PC-3 (cell line): ENCODE results near the gene THOC2. TPM values are rescaled to one million over a fixed set of nuclear protein-coding genes. Genes with fewer than 3 reads are reported as not detected.

Source experiments
- ATAC-seq: fragments of 200-7000 bp; cut with Tn5 transposase; 2 replicates; pipeline ENCODE4 v1.9.1; 2020; ENCODE audit warnings: mild to moderate bottlenecking, moderate library complexity
- BruUV-seq: library from RNA; stranded (reverse); fragments of 400-500 nt; replicated peaks from 2 replicates; lab custom pipeline; 2021; lab: Mats Ljungman, UMichigan
- CTCF ChIA-PET: fragments of 300-600 bp; sonication (Branson Sonifier 250); formaldehyde crosslinking; loops from one replicate; lab custom pipeline; 2022; ENCODE audit warnings: antibody characterized with exemption; lab: Charles Lee
- POLR2A ChIA-PET: fragments of 300-600 bp; sonication (Branson Sonifier 250); formaldehyde crosslinking; loops from one replicate; lab custom pipeline; 2022; ENCODE audit warnings: antibody characterized with exemption; ENCODE audit not compliant: unreplicated experiment; lab: Charles Lee
- DNase-seq: peaks from one replicate; pipeline ENCODE4 v3.0.0-alpha.2; 2015
- H2AFZ ChIP-seq: fragments of 300-600 bp; sonication (generic); 2 replicates; pipeline ENCODE4 v1.6.0; 2016; ENCODE audit warnings: antibody characterized with exemption, low read length
- H3F3A ChIP-seq: fragments of 300-600 bp; sonication (generic); one replicate; pipeline ENCODE4 v1.6.0; 2017; ENCODE audit warnings: antibody characterized with exemption, low read length, control low read depth, mild to moderate bottlenecking; ENCODE audit not compliant: unreplicated experiment
- H3K27ac ChIP-seq: fragments of 300-600 bp; sonication (generic); 2 replicates; pipeline ENCODE4 v1.5.1; 2016; ENCODE audit warnings: mild to moderate bottlenecking, low read length
- H3K27me3 ChIP-seq: fragments of 300-600 bp; sonication (generic); 2 replicates; pipeline ENCODE4 v1.6.1; 2016; ENCODE audit warnings: low read length, mixed read lengths
- H3K36me3 ChIP-seq: fragments of 300-600 bp; sonication (generic); 2 replicates; pipeline ENCODE4 v1.6.1; 2016; ENCODE audit warnings: low read depth, mixed run types, low read length, mixed read lengths
- H3K4me1 ChIP-seq: fragments of 300-600 bp; sonication (generic); 2 replicates; pipeline ENCODE4 v1.5.1; 2016; ENCODE audit warnings: low read length; ENCODE audit not compliant: insufficient read depth
- H3K4me2 ChIP-seq: fragments of 300-600 bp; sonication (generic); 2 replicates; pipeline ENCODE4 v1.6.0; 2016; ENCODE audit warnings: low read length
- H3K4me3 ChIP-seq: fragments of 300-600 bp; sonication (generic); 2 replicates; pipeline ENCODE4 v1.5.1; 2016; ENCODE audit warnings: mild to moderate bottlenecking, low read length, mixed read lengths
- H3K79me2 ChIP-seq: fragments of 300-600 bp; sonication (generic); 2 replicates; pipeline ENCODE4 v1.6.1; 2017; ENCODE audit warnings: low read length, mixed read lengths
- H3K9ac ChIP-seq: fragments of 300-600 bp; sonication (generic); 2 replicates; pipeline ENCODE4 v1.6.0; 2016; ENCODE audit warnings: mild to moderate bottlenecking, low read length
- H3K9me2 ChIP-seq: fragments of 300-600 bp; sonication (generic); replicated peaks from 2 replicates; pipeline ENCODE4 v1.6.1; 2016; ENCODE audit warnings: mixed run types, low read length, mixed read lengths
- H3K9me3 ChIP-seq: fragments of 300-600 bp; sonication (generic); 2 replicates; pipeline ENCODE4 v1.6.1; 2016; ENCODE audit warnings: low read length, mixed read lengths
- H4K20me1 ChIP-seq: fragments of 300-600 bp; sonication (generic); 2 replicates; pipeline ENCODE4 v1.6.1; 2016; ENCODE audit warnings: low read length, mixed read lengths
- EZH2 ChIP-seq: fragments of 300-600 bp; sonication (generic); IDR thresholded peaks from one replicate; pipeline ENCODE4 v1.6.1; 2017; ENCODE audit warnings: antibody characterized with exemption, mild to moderate bottlenecking, low read length; ENCODE audit not compliant: unreplicated experiment
- EZH2phosphoT487 ChIP-seq: fragments of 300-600 bp; sonication (generic); IDR thresholded peaks from 2 replicates; pipeline ENCODE4 v1.6.1; 2018; ENCODE audit warnings: mild to moderate bottlenecking, antibody characterized with exemption, low read length, borderline replicate concordance
- intact Hi-C: fragments of 100-400 bp; cut with micrococcal nuclease; formaldehyde crosslinking; loops from 2 replicates; pipeline ENCODE4 v1.9.0; 2023
- total RNA-seq: library from RNA; depleted of rRNA; stranded (reverse); fragments of >200 nt; gene quantifications from 2 replicates; pipeline ENCODE4 v1.2.3, GENCODE V29; 2014
- TF ChIP-seq, protein P1 (sequence below): fragments of 300-600 bp; sonication (generic); conservative IDR thresholded peaks from 2 replicates; pipeline ENCODE4 v1.5.1; 2017; ENCODE audit warnings: antibody characterized with exemption, low read depth, mild to moderate bottlenecking, low read length

The THOC2 gene
- total RNA-seq, 1 experiment from 2014 or later: 69.1 TPM

DNA sequence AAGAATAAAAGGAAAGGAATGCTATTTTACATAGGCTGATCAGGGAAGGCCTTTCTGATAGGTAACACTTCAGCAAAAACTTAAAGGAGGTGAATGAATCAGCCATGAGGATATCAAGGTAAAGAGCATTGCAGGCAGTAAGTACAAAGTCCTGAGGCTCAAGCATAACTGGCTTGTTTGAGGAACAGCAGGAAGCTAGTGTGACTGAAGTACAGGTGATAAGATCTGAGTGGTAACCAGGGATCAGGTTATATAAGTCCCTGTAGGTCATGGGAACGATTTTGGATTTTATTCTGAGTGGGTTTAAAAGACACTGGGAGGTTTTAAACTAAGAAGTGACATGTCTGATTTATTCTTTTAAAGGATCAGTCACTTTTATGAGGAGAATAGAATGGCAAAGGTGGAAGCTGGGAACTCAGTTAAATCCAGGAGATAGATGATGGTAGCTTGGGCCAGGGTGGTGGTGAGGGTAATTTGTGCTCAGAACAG lies 47.1 kb upstream of the THOC2 start:
- CTCF ChIA-PET: interaction anchor here (1.3 kb wide), 1 partner anchor 56 kb away, joined by 6 read pairs; no protein-coding TSS in a partner anchor
- ATAC-seq (peak; percentile 56), DNase-seq (peak; percentile 56)
- no peaks in the 10 kb centered on the region for H3F3A ChIP-seq
- peaks cover 20% of the 10 kb centered on the region for H3K4me1 ChIP-seq
- no peaks in the 10 kb centered on the region for H3K36me3 ChIP-seq
- H3K9me3 ChIP-seq: no peaks in the 10 kb centered on the region
- no peak for TF ChIP-seq EZH2phosphoT487
- no peak for TF ChIP-seq EZH2
- TF ChIP-seq, protein P1, sequence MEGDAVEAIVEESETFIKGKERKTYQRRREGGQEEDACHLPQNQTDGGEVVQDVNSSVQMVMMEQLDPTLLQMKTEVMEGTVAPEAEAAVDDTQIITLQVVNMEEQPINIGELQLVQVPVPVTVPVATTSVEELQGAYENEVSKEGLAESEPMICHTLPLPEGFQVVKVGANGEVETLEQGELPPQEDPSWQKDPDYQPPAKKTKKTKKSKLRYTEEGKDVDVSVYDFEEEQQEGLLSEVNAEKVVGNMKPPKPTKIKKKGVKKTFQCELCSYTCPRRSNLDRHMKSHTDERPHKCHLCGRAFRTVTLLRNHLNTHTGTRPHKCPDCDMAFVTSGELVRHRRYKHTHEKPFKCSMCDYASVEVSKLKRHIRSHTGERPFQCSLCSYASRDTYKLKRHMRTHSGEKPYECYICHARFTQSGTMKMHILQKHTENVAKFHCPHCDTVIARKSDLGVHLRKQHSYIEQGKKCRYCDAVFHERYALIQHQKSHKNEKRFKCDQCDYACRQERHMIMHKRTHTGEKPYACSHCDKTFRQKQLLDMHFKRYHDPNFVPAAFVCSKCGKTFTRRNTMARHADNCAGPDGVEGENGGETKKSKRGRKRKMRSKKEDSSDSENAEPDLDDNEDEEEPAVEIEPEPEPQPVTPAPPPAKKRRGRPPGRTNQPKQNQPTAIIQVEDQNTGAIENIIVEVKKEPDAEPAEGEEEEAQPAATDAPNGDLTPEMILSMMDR: no peak
- H3K27me3 ChIP-seq: no peaks in the 10 kb centered on the region
- BruUV-seq: no TSS peak
- no peaks in the 10 kb centered on the region for H4K20me1 ChIP-seq
- no peaks in the 10 kb centered on the region for H3K79me2 ChIP-seq
- peak overlapping the region; percentile 79 for H3K27ac ChIP-seq
- H3K4me2 ChIP-seq: peak overlapping the region; percentile 31; the same call in 1 of the 2 replicates
- H3K9ac ChIP-seq: peak overlapping the region; percentile 56
- intact Hi-C loops: loop anchor here (10.0 kb wide), 1 partner anchor 55 kb away; no protein-coding TSS in a partner anchor
- no peak overlapping the region for H2AFZ ChIP-seq
- H3K4me3 ChIP-seq: no peak overlapping the region
- POLR2A ChIA-PET: interaction anchor here (0.6 kb wide), 1 partner anchor 131 kb away, joined by 6 read pairs; no protein-coding TSS in a partner anchor
- H3K9me2 ChIP-seq: no peaks in the 10 kb centered on the region

DNA sequence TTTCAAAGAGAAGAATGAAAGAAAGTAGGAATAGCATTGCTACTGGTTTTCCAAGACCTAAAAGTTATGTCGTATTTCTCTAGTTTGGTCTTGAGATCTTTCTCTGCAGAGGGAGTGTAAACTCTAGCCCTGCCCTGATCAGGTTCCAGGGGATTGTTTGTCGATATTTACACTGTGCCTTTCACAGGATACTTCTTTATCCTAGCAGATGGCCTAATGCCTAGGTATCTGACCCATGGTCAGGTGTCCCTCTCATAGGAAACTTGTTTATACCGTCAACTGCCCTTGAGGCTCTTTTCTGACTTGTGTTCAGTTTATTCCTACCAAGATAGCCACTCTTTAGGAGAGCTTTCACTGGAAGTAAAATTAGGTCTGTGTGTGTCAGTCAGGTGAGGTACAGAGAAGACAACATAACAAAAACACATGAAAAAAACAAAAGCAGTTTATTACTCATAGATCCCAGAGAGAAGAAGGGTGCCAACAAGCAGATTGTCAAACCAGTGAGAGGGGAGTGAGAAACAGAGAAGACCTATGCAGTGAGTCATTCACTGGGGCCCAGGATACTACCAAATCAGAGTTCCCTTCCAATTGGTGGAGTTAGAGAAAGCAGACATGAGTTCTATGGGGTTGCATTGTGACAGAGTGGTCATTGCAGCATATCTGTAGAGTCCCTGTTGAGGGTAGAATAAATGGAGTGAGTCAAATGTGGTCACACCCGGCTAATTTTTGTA lies 40.6 kb upstream of the THOC2 start:
- BruUV-seq: no TSS peak
- H3K9me2 ChIP-seq: no peaks in the 10 kb centered on the region
- no peak overlapping the region for H3K9ac ChIP-seq
- TF ChIP-seq EZH2phosphoT487: no peak
- TF ChIP-seq, protein P1: no peak
- H3K9me3 ChIP-seq: no peaks in the 10 kb centered on the region
- no peaks in the 10 kb centered on the region for H4K20me1 ChIP-seq
- H3F3A ChIP-seq: no peaks in the 10 kb centered on the region
- H3K27ac ChIP-seq: no peak overlapping the region
- H3K27me3 ChIP-seq: no peaks in the 10 kb centered on the region
- H3K4me1 ChIP-seq: no peaks in the 10 kb centered on the region
- H3K36me3 ChIP-seq: no peaks in the 10 kb centered on the region
- H3K4me2 ChIP-seq: no peak overlapping the region
- ChIA-PET POLR2A (no interaction called here), CTCF (no interaction called here)
- no peak overlapping the region for H2AFZ ChIP-seq
- H3K4me3 ChIP-seq: no peak overlapping the region
- no peak for ATAC-seq
- intact Hi-C loops: loop anchor here (10.0 kb wide), 1 partner anchor 61 kb away; no protein-coding TSS in a partner anchor
- no peak for DNase-seq
- no peaks in the 10 kb centered on the region for H3K79me2 ChIP-seq
